Measurements from ENCODE around the gene DRICH1.

DNA sequence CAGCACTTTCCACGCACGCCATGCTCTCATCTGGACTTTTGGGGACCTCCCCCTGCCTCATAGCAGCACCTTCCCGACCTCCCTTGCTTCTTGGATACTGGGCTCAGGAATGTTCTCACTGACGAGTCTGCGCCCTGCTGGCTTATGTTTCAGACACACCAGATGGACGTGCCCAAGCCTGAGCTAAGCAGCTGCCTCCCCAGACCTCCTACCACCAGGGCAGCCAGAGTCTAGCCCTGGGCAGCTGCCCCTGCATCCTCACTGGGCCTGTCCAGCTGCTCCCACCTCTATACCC is 45.5 kb upstream of the DRICH1 start:
- TF ChIP-seq CTCF (IDR thresholded peaks at IDR 0.05) (no peak), POLR2A (IDR thresholded peaks at IDR 0.05) (no peak)

Data from uterus (tissue), 2 donors.